Activated CD4-positive, alpha-beta T cell treated with anti-CD3 and anti-CD28 coated beads, Interleukin-2, amount 10 ng/mL, durations not matched to agents 7 days and 5 days (primary cell): ENCODE results near the gene ARMC6. TPM values are rescaled to one million over a fixed set of nuclear protein-coding genes. Genes with fewer than 3 reads are reported as not detected.

Experiments
- CTCF ChIA-PET: fragments of 350-600 bp; sonication (Branson Sonifier 250); formaldehyde crosslinking; loops from one replicate; lab custom pipeline; 2021; ENCODE audit warnings: antibody characterized with exemption; lab: Charles Lee
- POLR2A ChIA-PET: fragments of 350-600 bp; sonication (Branson Sonifier 250); formaldehyde crosslinking; loops from one replicate; lab custom pipeline; 2021; ENCODE audit warnings: antibody characterized with exemption; lab: Charles Lee
- DNase-seq: peaks from one replicate; pipeline ENCODE4 v3.0.0-alpha.2; 2020
- H3K27ac Mint-ChIP-seq: one replicate; pipeline ENCODE4 v1.8.0; 2021; ENCODE audit warnings: mild to moderate bottlenecking, moderate library complexity, mixed read lengths
- H3K27me3 Mint-ChIP-seq: one replicate; pipeline ENCODE4 v1.8.0; 2021; ENCODE audit warnings: mixed read lengths
- H3K36me3 Mint-ChIP-seq: one replicate; pipeline ENCODE4 v1.8.0; 2021; ENCODE audit warnings: low read depth, mixed read lengths
- H3K4me1 Mint-ChIP-seq: one replicate; pipeline ENCODE4 v1.8.0; 2021; ENCODE audit warnings: mixed read lengths
- H3K4me3 Mint-ChIP-seq: one replicate; pipeline ENCODE4 v1.8.0; 2021; ENCODE audit warnings: mild to moderate bottlenecking, moderate library complexity, mixed read lengths
- H3K9me3 Mint-ChIP-seq: one replicate; pipeline ENCODE4 v1.8.0; 2021; ENCODE audit warnings: mixed read lengths
- total RNA-seq, 2 experiments: library from RNA; stranded (reverse); gene quantifications; one replicate each; pipeline ENCODE4 v1.2.3, GENCODE V29; 2021

ARMC6 gene
- total RNA-seq, 2 experiments from 2014 or later = 38.6 to 39.3 TPM

GRCh38 chr19:19050104-19050503 lies 16.7 kb downstream of the ARMC6 start:
- Mint-ChIP-seq H3K36me3 (peaks cover 27% of the 10 kb centered on the region), H3K27me3 (no peaks in the 10 kb centered on the region), H3K27ac (no peak overlapping the region), H3K4me1 (no peaks in the 10 kb centered on the region), H3K9me3 (no peaks in the 10 kb centered on the region), H3K4me3 (no peak overlapping the region)
- ChIA-PET CTCF (no interaction called here), POLR2A (no interaction called here)
- no peak for DNase-seq

- Mint-ChIP-seq H3K27ac (no peak overlapping the region), H3K9me3 (no peaks in the 10 kb centered on the region), H3K4me3 (no peak overlapping the region), H3K27me3 (no peaks in the 10 kb centered on the region), H3K4me1 (no peaks in the 10 kb centered on the region), H3K36me3 (peaks cover 27% of the 10 kb centered on the region)
- ChIA-PET CTCF (no interaction called here), POLR2A (no interaction called here)
- DNase-seq = no peak
These were observed 17.3 kb downstream of the ARMC6 start for GRCh38 chr19:19050731-19051130.

GRCh38 chr19:19051478-19052213 lies 18.2 kb downstream of the ARMC6 start:
- Mint-ChIP-seq H3K4me3 (no peak overlapping the region), H3K27ac (no peak overlapping the region), H3K27me3 (no peaks in the 10 kb centered on the region), H3K9me3 (no peaks in the 10 kb centered on the region), H3K4me1 (no peaks in the 10 kb centered on the region), H3K36me3 (peaks cover 24% of the 10 kb centered on the region)
- no peak for DNase-seq
- ChIA-PET CTCF (interaction anchor here (0.7 to 2.1 kb wide), 2 partner anchors 13 to 202 kb away, joined by 3 to 6 read pairs; no protein-coding TSS in a partner anchor), POLR2A (no interaction called here)

- peaks cover 17% of the 10 kb centered on the region for H3K36me3 Mint-ChIP-seq
- no peaks in the 10 kb centered on the region for H3K27me3 Mint-ChIP-seq
- no peaks in the 10 kb centered on the region for H3K9me3 Mint-ChIP-seq
- ChIA-PET CTCF (interaction anchor here (0.6 to 2.1 kb wide), 4 partner anchors 14 to 107 kb away, joined by 3 to 6 read pairs (median 3); no protein-coding TSS in a partner anchor), POLR2A (no interaction called here)
- no peak overlapping the region for H3K27ac Mint-ChIP-seq
- no peak overlapping the region for H3K4me3 Mint-ChIP-seq
- DNase-seq = no peak
- no peaks in the 10 kb centered on the region for H3K4me1 Mint-ChIP-seq
These were observed 19.5 kb downstream of the ARMC6 start for GRCh38 chr19:19052921-19053320.

- Mint-ChIP-seq H3K9me3 (no peaks in the 10 kb centered on the region), H3K4me1 (no peaks in the 10 kb centered on the region), H3K36me3 (peaks cover 13% of the 10 kb centered on the region), H3K27me3 (no peaks in the 10 kb centered on the region), H3K4me3 (no peak overlapping the region), H3K27ac (no peak overlapping the region)
- CTCF ChIA-PET = interaction anchor here (0.6 to 2.1 kb wide), 6 partner anchors 15 to 304 kb away, joined by 3 to 6 read pairs (median 3); no protein-coding TSS in a partner anchor
- POLR2A ChIA-PET = no interaction called here
- peak; percentile 62 for DNase-seq
These were observed 20.3 kb downstream of the ARMC6 start for GRCh38 chr19:19053508-19054314.

- POLR2A ChIA-PET = no interaction called here
- no peaks in the 10 kb centered on the region for H3K9me3 Mint-ChIP-seq
These were observed 21.0 kb downstream of the ARMC6 start for GRCh38 chr19:19054315-19054938.

GRCh38 chr19:19054939-19055440 lies 21.6 kb downstream of the ARMC6 start:
- ChIA-PET POLR2A (no interaction called here), CTCF (no interaction called here)
- Mint-ChIP-seq H3K9me3 (no peaks in the 10 kb centered on the region), H3K4me1 (no peaks in the 10 kb centered on the region), H3K27me3 (no peaks in the 10 kb centered on the region), H3K4me3 (no peak overlapping the region), H3K27ac (no peak overlapping the region), H3K36me3 (peaks cover 12% of the 10 kb centered on the region)
- DNase-seq = no peak

More at GRCh38 chr19:19054315-19054938, 21.0 kb downstream of the ARMC6 start:
- H3K27ac Mint-ChIP-seq = no peak overlapping the region
- DNase-seq = no peak
- peaks cover 12% of the 10 kb centered on the region for H3K36me3 Mint-ChIP-seq
- no peaks in the 10 kb centered on the region for H3K4me1 Mint-ChIP-seq
- no peaks in the 10 kb centered on the region for H3K27me3 Mint-ChIP-seq
- no peak overlapping the region for H3K4me3 Mint-ChIP-seq
- CTCF ChIA-PET = interaction anchor here (0.6 kb wide), 1 partner anchor 304 kb away, joined by 3 read pairs; no protein-coding TSS in a partner anchor

- Mint-ChIP-seq H3K4me1 (no peaks in the 10 kb centered on the region), H3K4me3 (no peak overlapping the region), H3K36me3 (peaks cover 8% of the 10 kb centered on the region), H3K27me3 (no peaks in the 10 kb centered on the region), H3K9me3 (no peaks in the 10 kb centered on the region), H3K27ac (no peak overlapping the region)
- ChIA-PET POLR2A (no interaction called here), CTCF (interaction anchor here (0.6 kb wide), 1 partner anchor 87 kb away, joined by 3 read pairs; no protein-coding TSS in a partner anchor)
- no peak for DNase-seq
These were observed 22.3 kb downstream of the ARMC6 start for GRCh38 chr19:19055701-19056100.

- H3K9me3 Mint-ChIP-seq = no peaks in the 10 kb centered on the region
- no peak overlapping the region for H3K27ac Mint-ChIP-seq
- peaks cover 8% of the 10 kb centered on the region for H3K36me3 Mint-ChIP-seq
- H3K27me3 Mint-ChIP-seq = no peaks in the 10 kb centered on the region
- DNase-seq = no peak
- CTCF ChIA-PET = no interaction called here
- H3K4me1 Mint-ChIP-seq = no peaks in the 10 kb centered on the region
- no peak overlapping the region for H3K4me3 Mint-ChIP-seq
- POLR2A ChIA-PET = no interaction called here
These were observed 23.4 kb downstream of the ARMC6 start for GRCh38 chr19:19056636-19057275.

- ChIA-PET CTCF (no interaction called here), POLR2A (no interaction called here)
- Mint-ChIP-seq H3K4me1 (peaks cover under 1% of the 10 kb centered on the region), H3K4me3 (no peak overlapping the region), H3K36me3 (peaks cover 8% of the 10 kb centered on the region), H3K27ac (no peak overlapping the region), H3K9me3 (no peaks in the 10 kb centered on the region), H3K27me3 (no peaks in the 10 kb centered on the region)
- no peak for DNase-seq
These were observed 23.9 kb downstream of the ARMC6 start for GRCh38 chr19:19057317-19057716.

- Mint-ChIP-seq H3K4me3 (no peak overlapping the region), H3K4me1 (peaks cover 4% of the 10 kb centered on the region), H3K36me3 (peaks cover 8% of the 10 kb centered on the region), H3K27me3 (no peaks in the 10 kb centered on the region), H3K27ac (no peak overlapping the region), H3K9me3 (no peaks in the 10 kb centered on the region)
- CTCF ChIA-PET = no interaction called here
- no peak for DNase-seq
- POLR2A ChIA-PET = no interaction called here
These were observed 24.3 kb downstream of the ARMC6 start for GRCh38 chr19:19057720-19058119.
